Tibial nerve (tissue), 4 donors: ENCODE data around the gene KCNT1.

ENCODE experiments used
- EP300 ChIP-seq, 2 donors: sonication (generic); formaldehyde crosslinking; IDR thresholded peaks; one replicate each; pipeline ENCODE4 v1.6.1; 2017; ENCODE audit warnings: antibody characterized with exemption in 2 of 2, mild to moderate bottlenecking in 1 of 2
- POLR2A ChIP-seq, 2 donors: fragments of 450-650 bp; IDR thresholded peaks; one replicate each; pipeline ENCODE4 v1.6.1; 2017; ENCODE audit warnings: antibody characterized with exemption in 2 of 2, mild to moderate bottlenecking in 2 of 2, moderate library complexity in 2 of 2
- TF ChIP-seq, protein P1 (sequence below), 5 experiments: fragments of 200-600 bp in 3 of 5; fragments of 450-650 bp in 2 of 5; sonication (generic) in 3 of 5; IDR thresholded peaks; one replicate each; pipeline ENCODE4 v1.5.1; 2016 to 2019; ENCODE audit warnings: antibody characterized with exemption in 5 of 5, mild to moderate bottlenecking in 3 of 5, moderate library complexity in 2 of 5

DNA sequence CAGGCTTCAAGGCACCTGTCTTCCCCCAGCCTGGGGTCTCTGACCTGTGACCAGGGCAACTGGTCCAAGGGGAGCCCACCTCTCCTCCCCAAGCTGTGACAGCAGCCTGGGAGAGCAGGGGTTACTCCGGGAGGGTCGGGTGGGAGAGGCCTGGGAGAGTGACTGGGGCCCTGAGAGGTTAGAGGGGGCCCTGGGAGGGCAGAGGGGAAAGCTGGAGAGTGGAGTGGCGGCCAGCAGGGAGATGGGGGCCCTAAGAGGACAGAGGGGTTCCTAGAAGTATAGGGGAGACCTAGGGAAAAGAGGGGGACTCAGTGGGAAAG lies 38.6 kb upstream of the KCNT1 start:
- TF ChIP-seq, protein P1, sequence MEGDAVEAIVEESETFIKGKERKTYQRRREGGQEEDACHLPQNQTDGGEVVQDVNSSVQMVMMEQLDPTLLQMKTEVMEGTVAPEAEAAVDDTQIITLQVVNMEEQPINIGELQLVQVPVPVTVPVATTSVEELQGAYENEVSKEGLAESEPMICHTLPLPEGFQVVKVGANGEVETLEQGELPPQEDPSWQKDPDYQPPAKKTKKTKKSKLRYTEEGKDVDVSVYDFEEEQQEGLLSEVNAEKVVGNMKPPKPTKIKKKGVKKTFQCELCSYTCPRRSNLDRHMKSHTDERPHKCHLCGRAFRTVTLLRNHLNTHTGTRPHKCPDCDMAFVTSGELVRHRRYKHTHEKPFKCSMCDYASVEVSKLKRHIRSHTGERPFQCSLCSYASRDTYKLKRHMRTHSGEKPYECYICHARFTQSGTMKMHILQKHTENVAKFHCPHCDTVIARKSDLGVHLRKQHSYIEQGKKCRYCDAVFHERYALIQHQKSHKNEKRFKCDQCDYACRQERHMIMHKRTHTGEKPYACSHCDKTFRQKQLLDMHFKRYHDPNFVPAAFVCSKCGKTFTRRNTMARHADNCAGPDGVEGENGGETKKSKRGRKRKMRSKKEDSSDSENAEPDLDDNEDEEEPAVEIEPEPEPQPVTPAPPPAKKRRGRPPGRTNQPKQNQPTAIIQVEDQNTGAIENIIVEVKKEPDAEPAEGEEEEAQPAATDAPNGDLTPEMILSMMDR (IDR thresholded peaks at IDR 0.05) = no peak
- no peak for TF ChIP-seq POLR2A (IDR thresholded peaks at IDR 0.05)
- TF ChIP-seq EP300 (IDR thresholded peaks at IDR 0.05) = no peak
